HCT116 (cell line): ENCODE measurements around the gene GLB1L. TPM values are rescaled to one million over a fixed set of nuclear protein-coding genes. Genes with fewer than 3 reads are reported as not detected.

Source experiments
- ATAC-seq: fragments of 200-7000 bp; cut with Tn5 transposase; 2 replicates; pipeline ENCODE4 v1.9.1; 2020; ENCODE audit warnings: mild to moderate bottlenecking, moderate library complexity
- BruUV-seq: library from RNA; stranded (reverse); fragments of 400-500 nt; replicated peaks from 2 replicates; lab custom pipeline; 2021; lab: Mats Ljungman, UMichigan
- CTCF ChIA-PET: fragments of 300-600 bp; sonication (Branson Sonifier 250); formaldehyde crosslinking; loops from one replicate; lab custom pipeline; 2021; ENCODE audit warnings: antibody characterized with exemption; lab: Charles Lee
- POLR2A ChIA-PET: fragments of 300-600, 350-600 bp; sonication (Branson Sonifier 250); formaldehyde crosslinking; loops from one replicate; lab custom pipeline; 2021; ENCODE audit warnings: antibody characterized with exemption; lab: Charles Lee
- RAD21 ChIA-PET, 2 experiments: fragments of 300-600 bp; sonication (Branson Sonifier 250); formaldehyde crosslinking; loops; one replicate each; lab custom pipeline; 2023; ENCODE audit warnings: low total read pairs in 2 of 2; ENCODE audit not compliant: uncharacterized antibody in 2 of 2, unreplicated experiment in 2 of 2, low non-redundant PET in 1 of 2; lab: Charles Lee
- DNase-seq: peaks from one replicate; pipeline ENCODE4 v3.0.0-alpha.2; 2010; ENCODE audit warnings: low read depth, low spot score
- H2AFZ ChIP-seq: fragments of 200-600 bp; shearing (Covaris generic), sonication (generic); 2 replicates; pipeline ENCODE4 v1.6.1; 2017; ENCODE audit warnings: low read depth, mixed run types, mixed read lengths, antibody characterized with exemption, low read length; ENCODE audit not compliant: poor library complexity, severe bottlenecking
- H3K27ac ChIP-seq: 2 replicates; pipeline ENCODE4 v1.5.1; 2012; ENCODE audit warnings: low read depth, low read length
- H3K27me3 ChIP-seq: fragments of 200-600 bp; sonication (generic); 2 replicates; pipeline ENCODE4 v1.6.1; 2016; ENCODE audit warnings: mixed run types, low read length, mixed read lengths; ENCODE audit not compliant: insufficient read depth
- H3K36me3 ChIP-seq, 2 experiments: fragments of 200-500 bp in 1 of 2; fragments of 200-600 bp in 1 of 2; sonication (Bioruptor generic) in 1 of 2; sonication (generic) in 1 of 2; 2 replicates each; pipeline versions ENCODE4 v1.5.1 to v1.6.1; 2014 to 2016; ENCODE audit warnings: low read length in 2 of 2, inconsistent platforms in 1 of 2, mixed read lengths in 1 of 2, mixed run types in 1 of 2; ENCODE audit not compliant: insufficient read depth in 2 of 2, control insufficient read depth in 1 of 2
- H3K4me1 ChIP-seq, 2 experiments: fragments of 200-600 bp in 1 of 2; sonication (generic) in 1 of 2; 2 replicates each; pipeline versions ENCODE4 v1.5.1 to v1.6.1; 2012 to 2017; ENCODE audit warnings: low read length in 2 of 2, inconsistent platforms in 1 of 2, mild to moderate bottlenecking in 1 of 2, mixed read lengths in 1 of 2, mixed run types in 1 of 2, moderate library complexity in 1 of 2; ENCODE audit not compliant: insufficient read depth in 2 of 2, control insufficient read depth in 1 of 2
- H3K4me2 ChIP-seq: fragments of 200-600 bp; sonication (generic); 2 replicates; pipeline ENCODE4 v1.6.1; 2017; ENCODE audit warnings: mixed run types, low read length, mixed read lengths
- H3K4me3 ChIP-seq, 2 experiments: fragments of 200-600 bp in 1 of 2; sonication (generic) in 1 of 2; replicated peaks in 1 of 2; 2 replicates each; pipeline ENCODE4 v1.5.1; 2011 to 2016; ENCODE audit warnings: low read length in 2 of 2, control low read depth in 1 of 2, low read depth in 1 of 2, mild to moderate bottlenecking in 1 of 2, mixed read lengths in 1 of 2, mixed run types in 1 of 2
- H3K79me2 ChIP-seq: fragments of 200-600 bp; sonication (generic); 2 replicates; pipeline ENCODE4 v1.6.1; 2017; ENCODE audit warnings: mild to moderate bottlenecking, mixed run types, low read length, moderate library complexity, mixed read lengths; ENCODE audit not compliant: insufficient read depth
- H3K9ac ChIP-seq: fragments of 200-600 bp; sonication (generic); 2 replicates; pipeline ENCODE4 v1.6.1; 2016; ENCODE audit warnings: low read length, mixed read lengths
- H3K9me2 ChIP-seq: fragments of 200-600 bp; sonication (generic), shearing (Covaris generic); 2 replicates; pipeline ENCODE4 v1.6.1; 2017; ENCODE audit warnings: mixed run types, mild to moderate bottlenecking, moderate library complexity; ENCODE audit not compliant: insufficient read depth
- H3K9me3 ChIP-seq, 2 experiments: fragments of 200-500 bp in 1 of 2; fragments of 200-600 bp in 1 of 2; sonication (Bioruptor generic) in 1 of 2; sonication (generic) in 1 of 2; 2 replicates each; pipeline ENCODE4 v1.6.1; 2014 to 2017; ENCODE audit warnings: low read length in 2 of 2, mixed read lengths in 2 of 2, inconsistent platforms in 1 of 2, low read depth in 1 of 2, mild to moderate bottlenecking in 1 of 2, mixed run types in 1 of 2, moderate library complexity in 1 of 2; ENCODE audit not compliant: control insufficient read depth in 1 of 2, insufficient read depth in 1 of 2
- H4K20me1 ChIP-seq: fragments of 200-600 bp; sonication (generic), shearing (Covaris generic); 2 replicates; pipeline ENCODE4 v1.6.1; 2017; ENCODE audit warnings: mixed run types, mild to moderate bottlenecking, moderate library complexity; ENCODE audit not compliant: insufficient read depth
- CTCF ChIP-seq, 3 experiments: fragments of 200-600 bp in 1 of 3; sonication (generic) in 1 of 3; IDR thresholded peaks in 2 of 3; conservative IDR thresholded peaks in 1 of 3; 2 replicates each; pipeline ENCODE4 v1.5.1; 2012 to 2017; ENCODE audit warnings: low read depth in 2 of 3, low read length in 2 of 3, antibody characterized with exemption in 1 of 3, borderline replicate concordance in 1 of 3, control low read depth in 1 of 3, mild to moderate bottlenecking in 1 of 3, mixed read lengths in 1 of 3, mixed run types in 1 of 3, moderate library complexity in 1 of 3; ENCODE audit not compliant: insufficient read depth in 1 of 3
- EGR1 ChIP-seq: IDR thresholded peaks from 2 replicates; pipeline ENCODE4 v1.6.1; 2012; ENCODE audit warnings: low read depth
- ELF1 ChIP-seq: IDR thresholded peaks from 2 replicates; pipeline ENCODE4 v1.6.1; 2012; ENCODE audit warnings: low read depth, borderline replicate concordance
- EZH2 ChIP-seq: fragments of 200-600 bp; sonication (generic); IDR thresholded peaks from 2 replicates; pipeline ENCODE4 v1.6.1; 2017; ENCODE audit warnings: antibody characterized with exemption, mixed run types
- EZH2phosphoT487 ChIP-seq: fragments of 200-600 bp; IDR thresholded peaks from 2 replicates; pipeline ENCODE4 v1.6.1; 2018; ENCODE audit warnings: antibody characterized with exemption, borderline replicate concordance
- JUND ChIP-seq: IDR thresholded peaks from 2 replicates; pipeline ENCODE4 v1.6.1; 2012
- MAX ChIP-seq: IDR thresholded peaks from 2 replicates; pipeline ENCODE4 v1.6.1; 2012
- POLR2AphosphoS5 ChIP-seq: IDR thresholded peaks from 2 replicates; pipeline ENCODE4 v1.6.1; 2011; ENCODE audit warnings: mild to moderate bottlenecking, low read depth, low read length, moderate library complexity
- SIN3A ChIP-seq: IDR thresholded peaks from 2 replicates; pipeline ENCODE4 v1.6.1; 2012; ENCODE audit warnings: low read depth
- ZFX ChIP-seq: fragments of 450-650 bp; IDR thresholded peaks from 2 replicates; pipeline ENCODE4 v1.6.1; 2017
- ZNF274 ChIP-seq: fragments of 200-500 bp; sonication (Bioruptor generic); IDR thresholded peaks from 2 replicates; pipeline ENCODE4 v1.6.1; 2014; ENCODE audit warnings: mild to moderate bottlenecking, low read depth, low read length, inconsistent platforms
- intact Hi-C: fragments of 100-400 bp; cut with micrococcal nuclease; formaldehyde crosslinking; loops from 2 replicates; pipeline ENCODE4 v1.10.0; 2022
- total RNA-seq: library from RNA; stranded (reverse); gene quantifications from one replicate; pipeline ENCODE4 v1.2.1, GENCODE V29; 2021; ENCODE audit not compliant: unreplicated experiment

GLB1L gene
- total RNA-seq, 1 experiment from 2014 or later, result 6.6 TPM

- no peak for TF ChIP-seq ELF1
- TF ChIP-seq JUND, result no peak
- no peak for TF ChIP-seq EZH2
- TF ChIP-seq ZFX, result peak; percentile 87
- TF ChIP-seq MAX, result peak; percentile 95
- peak; percentile 80; the same call in 1 of the 2 replicates for TF ChIP-seq SIN3A
- TF ChIP-seq EGR1, result no peak; the same call in 1 of the 2 replicates
- no peak for TF ChIP-seq CTCF (IDR thresholded peaks at IDR 0.05 in 2 of 3, conservative IDR thresholded peaks at IDR 0.05 in 1 of 3; ENCODE audit: borderline replicate concordance in 1 of 3, insufficient read depth in 1 of 3, low read depth in 2 of 3, low read length in 2 of 3)
- no peak for TF ChIP-seq EZH2phosphoT487
- peak; percentile 73 for TF ChIP-seq POLR2AphosphoS5
Observed at GRCh38 chr2:219218732-219219701, 26.2 kb downstream of the GLB1L start, which contains the start of gene ABCB6 (continued).

- Histone ChIP-seq H3K4me1 (peaks cover 9 to 37% of the 10 kb centered on the region in 2 experiments; a peak in 3 of 4 replicates), H3K36me3 (peaks cover 8 to 20% of the 10 kb centered on the region in 2 experiments; a peak in 2 of 4 replicates), H3K9ac (peak overlapping the region; percentile 76), H3K27ac (peak overlapping the region; percentile 81)
- TF ChIP-seq ZNF274 (no peak), EZH2phosphoT487 (no peak)
- TF ChIP-seq, all 23 proteins: peak for 0
- H3K9me2 ChIP-seq, result no peaks in the 10 kb centered on the region
- peak overlapping the region; percentile 56 to 70 for H3K4me3 ChIP-seq
- intact Hi-C loops, result no loop called here
- H3K4me2 ChIP-seq, result peak overlapping the region; percentile 100
- no peaks in the 10 kb centered on the region for H4K20me1 ChIP-seq
- ATAC-seq (peak; percentile 79), DNase-seq (no peak)
- BruUV-seq, result no TSS peak
- ChIA-PET RAD21 (interaction anchor here (0.8 to 1.5 kb wide), 2 partner anchors 42 kb away, joined by 3 to 5 read pairs; partner anchors contain the start of gene CNPPD1 (in 1 of the 2)), POLR2A (interaction anchor here (1.0 to 2.3 kb wide), 4 partner anchors 12 to 77 kb away, joined by 3 to 18 read pairs (median 4); partner anchors contain the start of genes GLB1L, STK16 and ZFAND2B), CTCF (interaction anchor here (1.2 to 2.7 kb wide), 4 partner anchors 11 to 77 kb away, joined by 3 to 12 read pairs (median 4); partner anchors contain the start of gene ZFAND2B)
- H3K9me3 ChIP-seq, result no peaks in the 10 kb centered on the region
- H2AFZ ChIP-seq, result no peak overlapping the region
- no peaks in the 10 kb centered on the region for H3K79me2 ChIP-seq
- H3K27me3 ChIP-seq, result no peaks in the 10 kb centered on the region
Observed at GRCh38 chr2:219218217-219218731, 27.0 kb downstream of the GLB1L start.
